Progenitor cell of endocrine pancreas (in vitro differentiated cells): ENCODE results near the gene SOX6. TPM values are rescaled to one million over a fixed set of nuclear protein-coding genes. Genes with fewer than 3 reads are reported as not detected.

Experiments
- DNase-seq: peaks from one replicate; pipeline ENCODE4 v3.0.0; 2021; ENCODE audit warnings: low spot score; ENCODE audit not compliant: unreplicated experiment
- H3K27ac Mint-ChIP-seq: 2 replicates; pipeline ENCODE4 v1.8.0; 2021; ENCODE audit warnings: mild to moderate bottlenecking, moderate library complexity, mixed read lengths
- H3K27me3 Mint-ChIP-seq: 2 replicates; pipeline ENCODE4 v1.8.0; 2021; ENCODE audit warnings: mixed read lengths
- H3K36me3 Mint-ChIP-seq: 2 replicates; pipeline ENCODE4 v1.8.0; 2022; ENCODE audit warnings: mixed read lengths; ENCODE audit not compliant: insufficient read depth
- H3K4me1 Mint-ChIP-seq: 2 replicates; pipeline ENCODE4 v1.8.0; 2021; ENCODE audit warnings: low read depth, mixed read lengths
- H3K4me3 Mint-ChIP-seq: 2 replicates; pipeline ENCODE4 v1.8.0; 2021; ENCODE audit warnings: low read depth, mild to moderate bottlenecking, moderate library complexity, mixed read lengths
- H3K9me3 Mint-ChIP-seq: 2 replicates; pipeline ENCODE4 v1.8.0; 2021; ENCODE audit warnings: low read depth, mixed read lengths
- total RNA-seq: library from RNA; stranded (reverse); gene quantifications from 2 replicates; pipeline ENCODE4 v1.2.1, GENCODE V29; 2021
- TF ChIP-seq, protein P1 (sequence below): fragments of 200-600 bp; sonication (generic); IDR thresholded peaks from one replicate; pipeline ENCODE4 v1.5.0; 2021; ENCODE audit warnings: antibody characterized with exemption, mild to moderate bottlenecking; ENCODE audit not compliant: unreplicated experiment

Gene SOX6
- total RNA-seq, 1 donor from 2014 or later, result 34.9 TPM

DNA sequence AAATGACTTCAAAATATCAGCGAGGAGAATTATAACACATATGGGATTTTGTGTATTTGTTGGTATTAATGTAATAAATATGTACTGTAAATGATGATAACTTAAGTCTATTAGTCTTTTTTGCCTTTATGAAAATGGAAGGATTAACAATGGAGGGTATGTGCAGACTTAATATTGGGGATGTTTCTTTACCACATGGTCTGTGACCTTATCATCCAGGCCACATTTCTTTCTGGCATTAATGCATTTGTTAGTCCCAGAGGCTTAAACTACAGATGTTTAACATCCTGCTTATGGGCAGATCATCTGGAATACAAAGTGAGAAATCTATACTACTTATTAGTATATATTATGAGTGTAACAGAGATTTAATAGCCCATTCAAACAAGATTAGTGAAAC lies 64.6 kb downstream of the SOX6 start:
- no peaks in the 10 kb centered on the region for H3K36me3 Mint-ChIP-seq
- H3K9me3 Mint-ChIP-seq, result no peaks in the 10 kb centered on the region

DNA sequence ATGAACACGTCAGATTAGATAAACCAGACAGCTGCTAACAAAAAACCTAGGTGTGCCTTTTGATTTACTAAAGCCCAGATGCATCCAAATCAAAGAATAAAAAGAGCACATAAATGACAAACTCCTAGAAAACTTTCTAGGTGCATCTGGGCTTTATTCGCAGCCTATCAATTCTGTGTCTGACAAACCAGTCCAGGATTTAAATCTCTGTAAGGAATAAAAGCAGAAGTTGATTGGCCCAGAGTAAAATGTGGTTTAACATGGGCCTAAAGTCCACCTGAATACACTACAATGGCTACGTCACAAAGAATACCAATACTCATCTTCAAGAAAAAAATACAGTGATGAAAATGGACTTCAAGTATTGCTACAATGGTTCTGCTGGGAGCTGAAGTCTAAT lies 66.8 kb downstream of the SOX6 start:
- H3K4me3 Mint-ChIP-seq, result no peak overlapping the region
- H3K4me1 Mint-ChIP-seq, result peaks cover 31% of the 10 kb centered on the region
- H3K9me3 Mint-ChIP-seq, result no peaks in the 10 kb centered on the region
- TF ChIP-seq, protein P1, sequence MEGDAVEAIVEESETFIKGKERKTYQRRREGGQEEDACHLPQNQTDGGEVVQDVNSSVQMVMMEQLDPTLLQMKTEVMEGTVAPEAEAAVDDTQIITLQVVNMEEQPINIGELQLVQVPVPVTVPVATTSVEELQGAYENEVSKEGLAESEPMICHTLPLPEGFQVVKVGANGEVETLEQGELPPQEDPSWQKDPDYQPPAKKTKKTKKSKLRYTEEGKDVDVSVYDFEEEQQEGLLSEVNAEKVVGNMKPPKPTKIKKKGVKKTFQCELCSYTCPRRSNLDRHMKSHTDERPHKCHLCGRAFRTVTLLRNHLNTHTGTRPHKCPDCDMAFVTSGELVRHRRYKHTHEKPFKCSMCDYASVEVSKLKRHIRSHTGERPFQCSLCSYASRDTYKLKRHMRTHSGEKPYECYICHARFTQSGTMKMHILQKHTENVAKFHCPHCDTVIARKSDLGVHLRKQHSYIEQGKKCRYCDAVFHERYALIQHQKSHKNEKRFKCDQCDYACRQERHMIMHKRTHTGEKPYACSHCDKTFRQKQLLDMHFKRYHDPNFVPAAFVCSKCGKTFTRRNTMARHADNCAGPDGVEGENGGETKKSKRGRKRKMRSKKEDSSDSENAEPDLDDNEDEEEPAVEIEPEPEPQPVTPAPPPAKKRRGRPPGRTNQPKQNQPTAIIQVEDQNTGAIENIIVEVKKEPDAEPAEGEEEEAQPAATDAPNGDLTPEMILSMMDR, result no peak
- H3K36me3 Mint-ChIP-seq, result no peaks in the 10 kb centered on the region
- H3K27me3 Mint-ChIP-seq, result peaks cover 2% of the 10 kb centered on the region
- no peak overlapping the region for H3K27ac Mint-ChIP-seq
- DNase-seq, result no peak

More for the DNA sequence above, 64.6 kb downstream of the SOX6 start:
- H3K4me1 Mint-ChIP-seq, result peaks cover 39% of the 10 kb centered on the region
- TF ChIP-seq, protein P1, result no peak
- H3K27ac Mint-ChIP-seq, result no peak overlapping the region
- H3K27me3 Mint-ChIP-seq, result peaks cover 6% of the 10 kb centered on the region
- no peak for DNase-seq
- no peak overlapping the region for H3K4me3 Mint-ChIP-seq

DNA sequence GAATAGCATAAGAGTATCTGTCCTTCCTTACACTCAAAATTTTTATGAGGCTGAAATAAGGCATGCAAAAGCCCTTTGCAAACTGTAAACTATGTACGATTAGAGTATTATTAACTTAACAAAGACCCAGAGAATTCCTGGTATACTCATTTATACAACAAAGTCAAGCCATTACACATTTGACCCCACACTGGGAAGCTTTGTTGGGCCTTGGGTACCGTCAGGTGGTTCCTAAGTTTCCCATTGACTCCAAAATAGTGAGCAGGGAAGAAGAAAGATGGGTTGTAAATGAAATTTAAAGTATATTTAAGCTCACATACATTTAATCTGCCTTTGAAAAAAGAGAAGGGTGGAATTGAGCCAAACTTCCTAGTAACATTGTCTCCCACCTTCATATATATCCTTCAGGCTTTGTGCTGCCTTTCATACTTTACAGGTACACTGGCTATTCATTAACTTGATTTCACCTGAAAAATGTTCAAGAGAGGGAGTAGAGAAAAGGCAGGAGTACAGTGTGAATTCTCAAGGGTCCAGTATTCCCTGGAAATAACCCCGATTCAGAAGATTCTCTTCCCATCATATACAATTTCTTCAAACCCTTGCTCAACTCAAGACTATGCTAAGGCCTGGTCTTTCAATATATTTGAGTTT lies 68.6 kb downstream of the SOX6 start:
- H3K36me3 Mint-ChIP-seq, result no peaks in the 10 kb centered on the region
- H3K4me3 Mint-ChIP-seq, result no peak overlapping the region
- TF ChIP-seq, protein P1, result no peak
- no peak for DNase-seq
- no peaks in the 10 kb centered on the region for H3K27me3 Mint-ChIP-seq
- peak overlapping the region; percentile 20 for H3K27ac Mint-ChIP-seq
- H3K9me3 Mint-ChIP-seq, result no peaks in the 10 kb centered on the region
- H3K4me1 Mint-ChIP-seq, result peaks cover 19% of the 10 kb centered on the region

DNA sequence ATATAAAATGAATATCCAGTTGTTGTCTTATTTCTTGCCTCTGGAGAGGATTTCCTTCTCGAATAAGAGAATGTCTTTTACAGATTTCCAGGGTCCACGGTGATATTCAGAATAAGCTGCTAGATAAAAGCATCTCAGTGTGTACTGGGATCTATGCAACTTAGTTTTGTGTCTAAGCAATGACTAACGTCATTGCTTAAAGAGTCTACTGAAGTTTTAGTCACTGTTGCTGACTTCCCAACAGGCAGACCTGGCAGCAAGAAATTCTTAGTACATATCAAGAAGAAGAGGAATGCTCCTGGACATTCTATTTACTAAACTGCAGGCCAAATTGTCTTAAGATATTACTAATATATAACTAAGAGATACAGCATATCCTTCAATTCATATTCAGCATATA lies 70.3 kb downstream of the SOX6 start:
- no peak overlapping the region for H3K27ac Mint-ChIP-seq

DNA sequence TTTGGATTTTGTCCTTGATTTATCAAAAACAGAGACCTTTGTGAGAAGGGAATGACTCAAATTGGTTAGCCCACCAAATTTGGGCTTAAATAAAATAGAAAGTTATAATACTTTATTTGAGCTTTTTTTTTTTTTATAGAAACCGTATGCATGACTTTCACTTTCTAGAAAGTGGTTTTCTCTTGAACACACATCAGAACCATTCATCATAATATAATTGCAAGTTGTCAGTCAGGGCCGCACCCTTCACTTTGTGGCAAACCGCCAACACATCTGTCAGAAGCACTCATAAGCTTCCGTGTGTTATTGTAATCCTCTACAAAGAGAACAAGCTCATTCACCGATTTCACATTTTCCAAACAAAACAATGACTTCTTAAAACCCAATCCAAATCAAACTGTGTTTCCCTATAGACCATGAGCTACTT lies 76.1 kb downstream of the SOX6 start:
- no peak overlapping the region for H3K4me3 Mint-ChIP-seq
- TF ChIP-seq, protein P1, result no peak
- DNase-seq, result no peak
- H3K9me3 Mint-ChIP-seq, result no peaks in the 10 kb centered on the region
- H3K27me3 Mint-ChIP-seq, result no peaks in the 10 kb centered on the region
- no peaks in the 10 kb centered on the region for H3K36me3 Mint-ChIP-seq
- no peaks in the 10 kb centered on the region for H3K4me1 Mint-ChIP-seq
- no peak overlapping the region for H3K27ac Mint-ChIP-seq

More for the DNA sequence above, 70.3 kb downstream of the SOX6 start:
- TF ChIP-seq, protein P1, result no peak
- Mint-ChIP-seq H3K27me3 (no peaks in the 10 kb centered on the region), H3K36me3 (no peaks in the 10 kb centered on the region), H3K9me3 (no peaks in the 10 kb centered on the region), H3K4me3 (no peak overlapping the region), H3K4me1 (peaks cover 10% of the 10 kb centered on the region)
- no peak for DNase-seq
